Measurements from ENCODE around the gene RALGAPB. TPM values are rescaled to one million over a fixed set of nuclear protein-coding genes. Genes with fewer than 3 reads are reported as not detected.

Gene RALGAPB
- total and polyA plus RNA-seq, 2 of the 13 experiments (the other 11 are each of a cell fraction or from before 2014, with no cell fraction given), result 17.6 to 30.6 TPM

- peak; percentile 90; the same call in 1 of the 2 replicates for TF ChIP-seq ZNF556 (CRISPR knock-in tag; IDR thresholded peaks at IDR 0.05; ENCODE audit: borderline replicate concordance)
- TF ChIP-seq ATF7-NPFF (CRISPR knock-in tag; IDR thresholded peaks at IDR 0.05; ENCODE audit: low read depth), result no peak
- TF ChIP-seq FOXK1 (CRISPR knock-in tag; IDR thresholded peaks at IDR 0.05; ENCODE audit: borderline replicate concordance, low read depth), result peak; percentile 75; the same call in 1 of the 2 replicates
- peak; percentile 60 to 72; a peak in 3 of 4 replicates for TF ChIP-seq POLR2A (IDR thresholded peaks at IDR 0.05; ENCODE audit: insufficient read depth in 1 of 2, low read depth in 2 of 2, low read length in 2 of 2)
- TF ChIP-seq ZNF432 (CRISPR knock-in tag; IDR thresholded peaks at IDR 0.05; ENCODE audit: borderline replicate concordance), result no peak
- peak; percentile 85; the same call in 1 of the 2 replicates for TF ChIP-seq ZNF788 (CRISPR knock-in tag; IDR thresholded peaks at IDR 0.05; ENCODE audit: borderline replicate concordance)
- TF ChIP-seq STAT5B (CRISPR knock-in tag; IDR thresholded peaks at IDR 0.05), result 0 out of 2 replicates have a peak, but pooled peaks have one; percentile 48
- TF ChIP-seq ZBTB34 (CRISPR knock-in tag; IDR thresholded peaks at IDR 0.05), result peak; percentile 79
- TF ChIP-seq ZZZ3 (CRISPR knock-in tag; IDR thresholded peaks at IDR 0.05; ENCODE audit: borderline replicate concordance), result 0 out of 2 replicates have a peak, but pooled peaks have one; percentile 50
- TF ChIP-seq PRDM4 (CRISPR knock-in tag; IDR thresholded peaks at IDR 0.05; ENCODE audit: borderline replicate concordance), result no peak
- no peak for TF ChIP-seq NFE2 (CRISPR knock-in tag; IDR thresholded peaks at IDR 0.05)
- peak; percentile 65; the same call in 1 of the 2 replicates for TF ChIP-seq YEATS2 (CRISPR knock-in tag; IDR thresholded peaks at IDR 0.05; ENCODE audit: borderline replicate concordance)
- peak; percentile 89 for TF ChIP-seq ZGPAT (CRISPR knock-in tag; IDR thresholded peaks at IDR 0.05)
- TF ChIP-seq SPEN (CRISPR knock-in tag; IDR thresholded peaks at IDR 0.05; ENCODE audit: low read depth), result no peak
- TF ChIP-seq PAF1 (CRISPR knock-in tag; IDR thresholded peaks at IDR 0.05), result no peak
- TF ChIP-seq ZNF18 (CRISPR knock-in tag; IDR thresholded peaks at IDR 0.05; ENCODE audit: insufficient replicate concordance), result peak; percentile 91
- TF ChIP-seq ZNF775 (CRISPR knock-in tag; IDR thresholded peaks at IDR 0.05; ENCODE audit: borderline replicate concordance), result no peak
These were observed 112.9 kb downstream of the RALGAPB start (continued) for GRCh38 chr20:38585404-38586180.
